NCI-H345 (cell line): ENCODE measurements around the gene MYLIP.

Experiments
- DNase-seq: peaks from one replicate; lab custom pipeline; 2025; lab: John Stamatoyannopoulos, UW

Gene MYLIP

GRCh38 chr6:16141514-16141913, 12.6 kb downstream of the MYLIP start:
- no peak for DNase-seq

GRCh38 chr6:16145038-16145437, 16.2 kb downstream of the MYLIP start:
- no peak for DNase-seq

- DNase-seq = no peak
Measured at GRCh38 chr6:16146028-16146427, 17.1 kb downstream of the MYLIP start.

GRCh38 chr6:16146527-16146955, 17.7 kb downstream of the MYLIP start:
- peak; percentile 62 for DNase-seq

GRCh38 chr6:16148498-16148897, 19.6 kb downstream of the MYLIP start:
- no peak for DNase-seq

- DNase-seq = no peak
Measured at GRCh38 chr6:16149305-16149704, 20.4 kb downstream of the MYLIP start.

- DNase-seq = no peak
Measured at GRCh38 chr6:16150098-16150497, 21.2 kb downstream of the MYLIP start.

- no peak for DNase-seq
Measured at GRCh38 chr6:16153211-16153820, 24.4 kb downstream of the MYLIP start.

GRCh38 chr6:16154904-16155303, 26.0 kb downstream of the MYLIP start:
- DNase-seq = no peak

GRCh38 chr6:16157492-16157891, 28.6 kb downstream of the MYLIP start:
- DNase-seq = no peak

GRCh38 chr6:16157909-16158308, 29.0 kb downstream of the MYLIP start:
- DNase-seq = peak; percentile 73

- no peak for DNase-seq
Measured at GRCh38 chr6:16158943-16159557, 30.2 kb downstream of the MYLIP start.

- no peak for DNase-seq
Measured at GRCh38 chr6:16160794-16161193, 31.9 kb downstream of the MYLIP start.

GRCh38 chr6:16162003-16162402, 33.1 kb downstream of the MYLIP start:
- no peak for DNase-seq

GRCh38 chr6:16163066-16163465, 34.2 kb downstream of the MYLIP start:
- DNase-seq = peak; percentile 50

GRCh38 chr6:16163535-16164300, 34.8 kb downstream of the MYLIP start:
- DNase-seq = no peak

GRCh38 chr6:16165641-16166040, 36.8 kb downstream of the MYLIP start:
- DNase-seq = no peak

GRCh38 chr6:16166871-16167608, 38.2 kb downstream of the MYLIP start:
- no peak for DNase-seq

- no peak for DNase-seq
Measured at GRCh38 chr6:16168121-16168520, 39.2 kb downstream of the MYLIP start.

- peak; percentile 1 for DNase-seq
Measured at GRCh38 chr6:16168858-16169257, 40.0 kb downstream of the MYLIP start.

- DNase-seq = no peak
Measured at GRCh38 chr6:16171400-16171799, 42.5 kb downstream of the MYLIP start.

GRCh38 chr6:16173167-16173940, 44.5 kb downstream of the MYLIP start:
- no peak for DNase-seq
